Ascending aorta (tissue), 2 donors: ENCODE data around the gene CYRIA. TPM values are rescaled to one million over a fixed set of nuclear protein-coding genes. Genes with fewer than 3 reads are reported as not detected.

Experiments
- DNase-seq, 2 donors: peaks; one replicate each; pipeline ENCODE4 v3.0.0-alpha.2; 2019; ENCODE audit warnings: low spot score in 2 of 2
- H3K27ac ChIP-seq, 2 donors: fragments of 200-600 bp; sonication (generic); one replicate each; pipeline ENCODE4 v1.5.1; 2016 to 2017; ENCODE audit warnings: mild to moderate bottlenecking in 1 of 2
- H3K27me3 ChIP-seq: fragments of 200-600 bp; sonication (generic); one replicate; pipeline ENCODE4 v1.5.1; 2017
- H3K36me3 ChIP-seq, 2 donors: fragments of 200-600 bp; sonication (generic); one replicate each; pipeline ENCODE4 v1.5.1; 2016
- H3K4me1 ChIP-seq, 2 donors: fragments of 200-600 bp; sonication (generic); one replicate each; pipeline ENCODE4 v1.5.1; 2016 to 2017; ENCODE audit warnings: mild to moderate bottlenecking in 1 of 2
- H3K4me3 ChIP-seq, 2 donors: fragments of 200-600 bp; sonication (generic); one replicate each; pipeline ENCODE4 v1.5.1; 2016 to 2017; ENCODE audit warnings: mild to moderate bottlenecking in 1 of 2
- H3K9me3 ChIP-seq, 2 donors: fragments of 200-600 bp; sonication (generic); one replicate each; pipeline ENCODE4 v1.5.1; 2016
- CTCF ChIP-seq, 3 experiments: fragments of 200-600 bp in 2 of 3; fragments of 450-650 bp in 1 of 3; sonication (generic) in 2 of 3; IDR thresholded peaks; one replicate each; pipeline ENCODE4 v1.5.1; 2016 to 2019; ENCODE audit warnings: antibody characterized with exemption in 3 of 3, mild to moderate bottlenecking in 1 of 3, moderate library complexity in 1 of 3
- intact Hi-C: fragments of 100-400 bp; cut with DNase I; formaldehyde crosslinking; loops from one replicate; pipeline ENCODE4 v1.15.1; 2023
- total RNA-seq: library from RNA; depleted of rRNA; stranded (reverse); fragments of >200 nt; gene quantifications from one replicate; pipeline ENCODE4 v1.1.0, GENCODE V29; 2016

The CYRIA gene
- total RNA-seq, 1 donor from 2014 or later = 7.1 TPM

GRCh38 chr2:16657671-16658070 lies 8.0 kb downstream of the CYRIA start:
- Histone ChIP-seq H3K4me3 (no peak overlapping the region), H3K27ac (peak overlapping the region; percentile 33 to 78), H3K36me3 (no peaks in the 10 kb centered on the region), H3K27me3 (no peaks in the 10 kb centered on the region), H3K4me1 (peaks cover 3 to 36% of the 10 kb centered on the region in 2 donors), H3K9me3 (no peaks in the 10 kb centered on the region)
- intact Hi-C loops = loop anchor here (5.0 kb wide), 1 partner anchor 1020 kb away; no protein-coding TSS in a partner anchor
- TF ChIP-seq CTCF (IDR thresholded peaks at IDR 0.05) = no peak
- no peak for DNase-seq

GRCh38 chr2:16656784-16657391 lies 8.7 kb downstream of the CYRIA start:
- intact Hi-C loops = loop anchor here (5.0 kb wide), 1 partner anchor 1020 kb away; no protein-coding TSS in a partner anchor
- H3K27me3 ChIP-seq = no peaks in the 10 kb centered on the region
- no peak for TF ChIP-seq CTCF (IDR thresholded peaks at IDR 0.05)
- peak; percentile 47 to 80 for DNase-seq
- H3K4me1 ChIP-seq = peaks cover 3 to 42% of the 10 kb centered on the region in 2 donors
- H3K9me3 ChIP-seq = no peaks in the 10 kb centered on the region
- H3K27ac ChIP-seq = peak overlapping the region; percentile 69 to 78
- H3K4me3 ChIP-seq = peak overlapping the region in 1 of 2 donors; percentile 19
- no peaks in the 10 kb centered on the region for H3K36me3 ChIP-seq

- intact Hi-C loops = loop anchor here (5.0 kb wide), 1 partner anchor 1019 kb away; no protein-coding TSS in a partner anchor
- Histone ChIP-seq H3K4me1 (peaks cover 3 to 48% of the 10 kb centered on the region in 2 donors), H3K27me3 (no peaks in the 10 kb centered on the region), H3K36me3 (no peaks in the 10 kb centered on the region), H3K27ac (peak overlapping the region; percentile 69 to 78), H3K9me3 (no peaks in the 10 kb centered on the region), H3K4me3 (no peak overlapping the region)
- no peak for TF ChIP-seq CTCF (IDR thresholded peaks at IDR 0.05)
- no peak for DNase-seq
These were observed 9.6 kb downstream of the CYRIA start for GRCh38 chr2:16655905-16656642.

GRCh38 chr2:16655445-16655837 lies 10.2 kb downstream of the CYRIA start:
- intact Hi-C loops = loop anchor here (5.0 kb wide), 1 partner anchor 1018 kb away; no protein-coding TSS in a partner anchor
- no peak for DNase-seq
- H3K4me1 ChIP-seq = peaks cover 3 to 50% of the 10 kb centered on the region in 2 donors
- peak overlapping the region in 1 of 2 donors; percentile 30 for H3K27ac ChIP-seq
- no peaks in the 10 kb centered on the region for H3K27me3 ChIP-seq
- no peak overlapping the region for H3K4me3 ChIP-seq
- no peaks in the 10 kb centered on the region for H3K36me3 ChIP-seq
- no peaks in the 10 kb centered on the region for H3K9me3 ChIP-seq
- no peak for TF ChIP-seq CTCF (IDR thresholded peaks at IDR 0.05)

- no peaks in the 10 kb centered on the region for H3K9me3 ChIP-seq
- intact Hi-C loops = loop anchor here (5.0 kb wide), 1 partner anchor 1018 kb away; no protein-coding TSS in a partner anchor
- no peaks in the 10 kb centered on the region for H3K36me3 ChIP-seq
- H3K4me3 ChIP-seq = no peak overlapping the region
- peaks cover 8 to 50% of the 10 kb centered on the region in 2 donors for H3K4me1 ChIP-seq
- no peaks in the 10 kb centered on the region for H3K27me3 ChIP-seq
- no peak for DNase-seq
- no peak for TF ChIP-seq CTCF (IDR thresholded peaks at IDR 0.05)
- H3K27ac ChIP-seq = peak overlapping the region in 1 of 2 donors; percentile 30
These were observed 10.7 kb downstream of the CYRIA start for GRCh38 chr2:16654833-16655444.
